HEK293 (cell line): ENCODE measurements around the gene MEAK7.

Experiments used
- CTCF ChIA-PET: fragments of 350-600 bp; formaldehyde crosslinking; extraction: SDS; loops from one replicate; lab custom pipeline; 2021; ENCODE audit warnings: antibody characterized with exemption; lab: Yijun Ruan, JAX
- POLR2A ChIA-PET: fragments of 300-600 bp; formaldehyde crosslinking; extraction: SDS; loops from one replicate; lab custom pipeline; 2020; ENCODE audit warnings: antibody characterized with exemption, inconsistent platforms; lab: Yijun Ruan, JAX
- H3K27ac ChIP-seq: fragments of 200-500 bp; sonication (Bioruptor generic); 2 replicates; pipeline ENCODE4 v1.5.1; 2014; ENCODE audit warnings: low read depth, low read length, control low read depth, inconsistent platforms; ENCODE audit errors: extremely low read depth
- H3K36me3 ChIP-seq, 2 experiments: fragments of 200-500 bp in 1 of 2; sonication (Bioruptor generic) in 1 of 2; 1 replicate in 1 of 2; 2 replicates in 1 of 2; pipeline ENCODE4 v1.5.1; 2014 to 2017; ENCODE audit warnings: inconsistent platforms in 2 of 2, low read length in 2 of 2; ENCODE audit not compliant: control insufficient read depth in 2 of 2, insufficient read depth in 1 of 2
- H3K4me1 ChIP-seq: fragments of 200-500 bp; sonication (Bioruptor generic); 2 replicates; pipeline ENCODE4 v1.5.1; 2014; ENCODE audit warnings: mild to moderate bottlenecking, low read length, inconsistent platforms; ENCODE audit not compliant: control insufficient read depth, insufficient read depth
- H3K4me3 ChIP-seq: 2 replicates; pipeline ENCODE4 v1.5.1; 2011; ENCODE audit warnings: low read depth, mild to moderate bottlenecking, control low read depth, low read length, moderate library complexity
- H3K9me3 ChIP-seq: fragments of 200-500 bp; sonication (Bioruptor generic); 2 replicates; pipeline ENCODE4 v1.5.1; 2014; ENCODE audit warnings: low read depth, low read length, inconsistent platforms; ENCODE audit not compliant: control insufficient read depth, insufficient read depth
- GLIS2 ChIP-seq: fragments of 450-650 bp; formaldehyde crosslinking; IDR thresholded peaks from 2 replicates; pipeline ENCODE4 v1.5.1; 2016; ENCODE audit warnings: missing biosample characterization, missing genetic modification characterization
- MEIS1 ChIP-seq: sonication (generic); formaldehyde crosslinking; IDR thresholded peaks from 2 replicates; pipeline ENCODE4 v1.8.1; 2022; ENCODE audit warnings: missing genetic modification reagents, mild to moderate bottlenecking, borderline replicate concordance
- MYNN ChIP-seq: fragments of 450-650 bp; formaldehyde crosslinking; IDR thresholded peaks from 2 replicates; pipeline ENCODE4 v1.5.1; 2016; ENCODE audit warnings: missing biosample characterization, missing genetic modification characterization, borderline replicate concordance
- MZF1 ChIP-seq: fragments of 450-650 bp; formaldehyde crosslinking; IDR thresholded peaks from 2 replicates; pipeline ENCODE4 v1.5.1; 2017; ENCODE audit warnings: missing biosample characterization, missing genetic modification characterization, borderline replicate concordance
- SETDB1 ChIP-seq: IDR thresholded peaks from one replicate; pipeline ENCODE4 v1.6.1; 2017; ENCODE audit warnings: mild to moderate bottlenecking, low read length, moderate library complexity, mixed read lengths; ENCODE audit not compliant: insufficient read length
- SP2 ChIP-seq: fragments of 450-650 bp; formaldehyde crosslinking; IDR thresholded peaks from 2 replicates; pipeline ENCODE4 v1.5.1; 2016; ENCODE audit warnings: missing biosample characterization, missing genetic modification characterization
- ZFP69B ChIP-seq: fragments of 450-650 bp; formaldehyde crosslinking; IDR thresholded peaks from 2 replicates; pipeline ENCODE4 v1.5.1; 2016; ENCODE audit warnings: missing biosample characterization, missing genetic modification characterization
- ZNF132 ChIP-seq: fragments of 450-650 bp; formaldehyde crosslinking; IDR thresholded peaks from 2 replicates; pipeline ENCODE4 v1.5.1; 2017; ENCODE audit warnings: missing biosample characterization, missing genetic modification characterization, borderline replicate concordance
- ZNF157 ChIP-seq: fragments of 450-650 bp; formaldehyde crosslinking; IDR thresholded peaks from 2 replicates; pipeline ENCODE4 v1.5.1; 2016; ENCODE audit warnings: missing biosample characterization, missing genetic modification characterization
- ZNF239 ChIP-seq: fragments of 450-650 bp; formaldehyde crosslinking; IDR thresholded peaks from 2 replicates; pipeline ENCODE4 v1.5.1; 2016; ENCODE audit warnings: missing biosample characterization, missing genetic modification characterization
- ZNF248 ChIP-seq: fragments of 450-650 bp; formaldehyde crosslinking; IDR thresholded peaks from 2 replicates; pipeline ENCODE4 v1.5.1; 2017; ENCODE audit warnings: missing biosample characterization, missing genetic modification characterization
- ZNF366 ChIP-seq: fragments of 450-650 bp; formaldehyde crosslinking; conservative IDR thresholded peaks from 2 replicates; pipeline ENCODE4 v1.5.1; 2016; ENCODE audit warnings: missing biosample characterization, missing genetic modification characterization
- ZNF529 ChIP-seq: fragments of 450-650 bp; formaldehyde crosslinking; IDR thresholded peaks from 2 replicates; pipeline ENCODE4 v1.5.1; 2017; ENCODE audit warnings: missing genetic modification characterization, missing biosample characterization; ENCODE audit not compliant: insufficient replicate concordance
- ZNF530 ChIP-seq: fragments of 450-650 bp; formaldehyde crosslinking; IDR thresholded peaks from 2 replicates; pipeline ENCODE4 v1.5.1; 2016; ENCODE audit warnings: low read depth, missing biosample characterization, missing genetic modification characterization
- ZNF555 ChIP-seq: fragments of 450-650 bp; formaldehyde crosslinking; conservative IDR thresholded peaks from 2 replicates; pipeline ENCODE4 v1.5.1; 2017; ENCODE audit warnings: missing biosample characterization, mild to moderate bottlenecking, missing genetic modification characterization, inconsistent platforms
- ZNF660 ChIP-seq: fragments of 450-650 bp; IDR thresholded peaks from 2 replicates; pipeline ENCODE4 v1.5.1; 2018; ENCODE audit warnings: missing biosample characterization, mild to moderate bottlenecking, missing genetic modification characterization
- ZNF768 ChIP-seq: fragments of 450-650 bp; formaldehyde crosslinking; IDR thresholded peaks from 2 replicates; pipeline ENCODE4 v1.5.1; 2018; ENCODE audit warnings: missing biosample characterization, mild to moderate bottlenecking, missing genetic modification characterization
- TF ChIP-seq, protein P1 (sequence below): fragments of 450-650 bp; formaldehyde crosslinking; IDR thresholded peaks from 2 replicates; pipeline ENCODE4 v1.5.1; 2016; ENCODE audit warnings: missing biosample characterization, missing genetic modification characterization
- TF ChIP-seq, protein P2 (sequence below): fragments of 450-650 bp; formaldehyde crosslinking; IDR thresholded peaks from 2 replicates; pipeline ENCODE4 v1.5.1; 2016; ENCODE audit warnings: missing biosample characterization, missing genetic modification characterization, borderline replicate concordance
- TF ChIP-seq, protein P3 (sequence below): fragments of 450-650 bp; formaldehyde crosslinking; IDR thresholded peaks from 2 replicates; pipeline ENCODE4 v1.5.1; 2016; ENCODE audit warnings: missing biosample characterization, missing genetic modification characterization, borderline replicate concordance

The MEAK7 gene

DNA sequence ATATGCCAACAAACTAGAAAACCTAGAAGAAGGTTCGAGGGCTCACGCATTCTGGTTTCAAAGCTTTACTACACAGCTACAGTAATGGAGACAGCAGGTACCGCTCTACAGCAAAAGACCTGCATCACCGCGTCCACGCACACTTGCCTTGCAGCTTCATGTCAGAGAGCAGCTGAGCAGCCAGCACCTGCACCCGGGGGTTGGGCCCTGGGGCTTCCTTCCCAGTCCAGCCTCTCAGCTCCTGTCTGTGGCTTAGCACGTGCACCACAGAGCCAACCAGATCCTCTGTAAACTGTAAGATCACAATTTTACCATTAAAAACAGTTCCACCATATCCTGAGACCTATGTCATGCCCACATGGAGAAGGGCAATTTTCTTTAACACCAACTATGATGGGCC, 15.3 kb downstream of the MEAK7 start:
- H3K9me3 ChIP-seq = no peaks in the 10 kb centered on the region
- no peak for TF ChIP-seq ZNF132 (tag by site-specific recombination)
- TF ChIP-seq ZNF157 (tag by site-specific recombination) = no peak
- TF ChIP-seq, protein P1, sequence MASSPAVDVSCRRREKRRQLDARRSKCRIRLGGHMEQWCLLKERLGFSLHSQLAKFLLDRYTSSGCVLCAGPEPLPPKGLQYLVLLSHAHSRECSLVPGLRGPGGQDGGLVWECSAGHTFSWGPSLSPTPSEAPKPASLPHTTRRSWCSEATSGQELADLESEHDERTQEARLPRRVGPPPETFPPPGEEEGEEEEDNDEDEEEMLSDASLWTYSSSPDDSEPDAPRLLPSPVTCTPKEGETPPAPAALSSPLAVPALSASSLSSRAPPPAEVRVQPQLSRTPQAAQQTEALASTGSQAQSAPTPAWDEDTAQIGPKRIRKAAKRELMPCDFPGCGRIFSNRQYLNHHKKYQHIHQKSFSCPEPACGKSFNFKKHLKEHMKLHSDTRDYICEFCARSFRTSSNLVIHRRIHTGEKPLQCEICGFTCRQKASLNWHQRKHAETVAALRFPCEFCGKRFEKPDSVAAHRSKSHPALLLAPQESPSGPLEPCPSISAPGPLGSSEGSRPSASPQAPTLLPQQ (tag by site-specific recombination) = no peak
- TF ChIP-seq ZNF529 = no peak
- TF ChIP-seq ZNF239 (tag by site-specific recombination) = no peak
- no peaks in the 10 kb centered on the region for H3K4me1 ChIP-seq
- H3K27ac ChIP-seq = no peak overlapping the region
- peaks cover 0 to 62% of the 10 kb centered on the region in 2 experiments; a peak in 1 of 3 replicates for H3K36me3 ChIP-seq
- H3K4me3 ChIP-seq = no peak overlapping the region
- ChIA-PET POLR2A (no interaction called here), CTCF (interaction anchor here (0.7 to 1.1 kb wide), 3 partner anchors 22 to 302 kb away, joined by 3 read pairs; partner anchors contain the start of gene TAF1C)

DNA sequence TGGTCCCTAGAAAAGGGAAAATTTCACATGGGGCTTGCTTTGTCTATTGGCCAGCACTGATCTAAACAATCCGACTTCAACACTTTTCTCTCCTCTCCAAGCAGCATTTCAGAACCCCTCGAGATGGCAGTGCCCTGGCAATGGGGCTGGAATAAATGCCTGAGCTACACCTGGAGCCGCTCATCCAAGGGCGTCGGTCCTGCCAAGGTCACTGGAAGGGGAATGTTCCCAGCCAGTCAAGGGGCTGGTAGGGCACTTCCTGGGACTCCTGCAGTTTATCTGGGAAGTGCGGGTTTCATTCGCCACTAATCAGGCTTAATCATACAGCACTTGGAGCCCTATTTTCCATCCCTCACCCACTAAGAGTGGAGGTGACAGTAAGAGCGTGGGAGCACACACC, 17.1 kb downstream of the MEAK7 start:
- CTCF ChIA-PET = interaction anchor here (1.3 to 1.6 kb wide), 3 partner anchors 17 to 303 kb away, joined by 4 read pairs; partner anchors contain the start of gene MEAK7
- TF ChIP-seq SETDB1 (no peak), ZNF768 (tag by site-specific recombination) (no peak), MEIS1 (CRISPR knock-in tag) (no peak), ZNF248 (no peak), ZNF366 (tag by site-specific recombination) (no peak), SP2 (tag by site-specific recombination) (no peak), GLIS2 (tag by site-specific recombination) (no peak), MYNN (no peak), ZNF530 (tag by site-specific recombination) (no peak), MZF1 (tag by site-specific recombination) (no peak), ZNF660 (tag by site-specific recombination) (no peak)
- TF ChIP-seq, protein P1 (tag by site-specific recombination) = no peak
- TF ChIP-seq, protein P2, sequence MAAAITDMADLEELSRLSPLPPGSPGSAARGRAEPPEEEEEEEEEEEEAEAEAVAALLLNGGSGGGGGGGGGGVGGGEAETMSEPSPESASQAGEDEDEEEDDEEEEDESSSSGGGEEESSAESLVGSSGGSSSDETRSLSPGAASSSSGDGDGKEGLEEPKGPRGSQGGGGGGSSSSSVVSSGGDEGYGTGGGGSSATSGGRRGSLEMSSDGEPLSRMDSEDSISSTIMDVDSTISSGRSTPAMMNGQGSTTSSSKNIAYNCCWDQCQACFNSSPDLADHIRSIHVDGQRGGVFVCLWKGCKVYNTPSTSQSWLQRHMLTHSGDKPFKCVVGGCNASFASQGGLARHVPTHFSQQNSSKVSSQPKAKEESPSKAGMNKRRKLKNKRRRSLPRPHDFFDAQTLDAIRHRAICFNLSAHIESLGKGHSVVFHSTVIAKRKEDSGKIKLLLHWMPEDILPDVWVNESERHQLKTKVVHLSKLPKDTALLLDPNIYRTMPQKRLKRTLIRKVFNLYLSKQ = no peak
- peaks cover 0 to 64% of the 10 kb centered on the region in 2 experiments; a peak in 1 of 3 replicates for H3K36me3 ChIP-seq

DNA sequence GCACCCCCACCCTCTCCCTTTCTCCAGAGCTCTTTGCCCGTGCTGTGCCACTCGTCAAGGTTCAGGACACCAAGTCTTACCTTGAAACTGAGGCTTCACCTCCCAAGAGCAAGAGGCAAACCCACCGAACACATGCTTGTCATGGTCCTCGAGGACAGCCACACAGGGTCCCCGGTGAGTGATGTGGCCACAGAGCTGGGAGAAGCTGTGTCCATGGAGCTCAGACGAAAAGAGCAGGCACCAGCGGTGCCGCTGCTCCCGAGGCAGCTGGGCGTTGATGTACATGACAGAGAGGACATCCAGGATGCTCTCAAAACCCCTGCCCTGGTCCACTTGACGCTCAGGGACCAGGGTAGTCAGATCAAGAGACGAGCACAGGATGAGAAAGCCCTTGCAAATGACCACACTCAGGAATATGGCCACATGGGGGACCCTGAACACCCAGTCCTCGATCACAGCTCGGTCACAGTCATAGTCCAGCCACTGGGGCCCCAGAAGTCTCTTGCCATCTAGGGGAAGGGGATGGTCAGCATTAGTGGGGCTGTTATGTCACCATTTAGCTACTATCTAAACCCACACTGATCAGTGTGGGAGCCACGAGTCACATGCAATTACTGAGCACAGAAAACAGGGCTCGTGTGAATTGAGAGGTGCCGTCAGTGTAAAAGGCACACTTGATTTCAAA, 17.8 kb downstream of the MEAK7 start:
- no peaks in the 10 kb centered on the region for H3K9me3 ChIP-seq
- no peak overlapping the region for H3K4me3 ChIP-seq
- H3K36me3 ChIP-seq = peaks cover 0 to 68% of the 10 kb centered on the region in 2 experiments; a peak in 1 of 3 replicates
- H3K4me1 ChIP-seq = no peaks in the 10 kb centered on the region
- H3K27ac ChIP-seq = no peak overlapping the region
- ChIA-PET CTCF (interaction anchor here (0.6 to 1.6 kb wide), 5 partner anchors 17 to 1027 kb away, joined by 3 to 4 read pairs (median 4); partner anchors contain the start of gene MEAK7), POLR2A (no interaction called here)
- TF ChIP-seq, protein P3, sequence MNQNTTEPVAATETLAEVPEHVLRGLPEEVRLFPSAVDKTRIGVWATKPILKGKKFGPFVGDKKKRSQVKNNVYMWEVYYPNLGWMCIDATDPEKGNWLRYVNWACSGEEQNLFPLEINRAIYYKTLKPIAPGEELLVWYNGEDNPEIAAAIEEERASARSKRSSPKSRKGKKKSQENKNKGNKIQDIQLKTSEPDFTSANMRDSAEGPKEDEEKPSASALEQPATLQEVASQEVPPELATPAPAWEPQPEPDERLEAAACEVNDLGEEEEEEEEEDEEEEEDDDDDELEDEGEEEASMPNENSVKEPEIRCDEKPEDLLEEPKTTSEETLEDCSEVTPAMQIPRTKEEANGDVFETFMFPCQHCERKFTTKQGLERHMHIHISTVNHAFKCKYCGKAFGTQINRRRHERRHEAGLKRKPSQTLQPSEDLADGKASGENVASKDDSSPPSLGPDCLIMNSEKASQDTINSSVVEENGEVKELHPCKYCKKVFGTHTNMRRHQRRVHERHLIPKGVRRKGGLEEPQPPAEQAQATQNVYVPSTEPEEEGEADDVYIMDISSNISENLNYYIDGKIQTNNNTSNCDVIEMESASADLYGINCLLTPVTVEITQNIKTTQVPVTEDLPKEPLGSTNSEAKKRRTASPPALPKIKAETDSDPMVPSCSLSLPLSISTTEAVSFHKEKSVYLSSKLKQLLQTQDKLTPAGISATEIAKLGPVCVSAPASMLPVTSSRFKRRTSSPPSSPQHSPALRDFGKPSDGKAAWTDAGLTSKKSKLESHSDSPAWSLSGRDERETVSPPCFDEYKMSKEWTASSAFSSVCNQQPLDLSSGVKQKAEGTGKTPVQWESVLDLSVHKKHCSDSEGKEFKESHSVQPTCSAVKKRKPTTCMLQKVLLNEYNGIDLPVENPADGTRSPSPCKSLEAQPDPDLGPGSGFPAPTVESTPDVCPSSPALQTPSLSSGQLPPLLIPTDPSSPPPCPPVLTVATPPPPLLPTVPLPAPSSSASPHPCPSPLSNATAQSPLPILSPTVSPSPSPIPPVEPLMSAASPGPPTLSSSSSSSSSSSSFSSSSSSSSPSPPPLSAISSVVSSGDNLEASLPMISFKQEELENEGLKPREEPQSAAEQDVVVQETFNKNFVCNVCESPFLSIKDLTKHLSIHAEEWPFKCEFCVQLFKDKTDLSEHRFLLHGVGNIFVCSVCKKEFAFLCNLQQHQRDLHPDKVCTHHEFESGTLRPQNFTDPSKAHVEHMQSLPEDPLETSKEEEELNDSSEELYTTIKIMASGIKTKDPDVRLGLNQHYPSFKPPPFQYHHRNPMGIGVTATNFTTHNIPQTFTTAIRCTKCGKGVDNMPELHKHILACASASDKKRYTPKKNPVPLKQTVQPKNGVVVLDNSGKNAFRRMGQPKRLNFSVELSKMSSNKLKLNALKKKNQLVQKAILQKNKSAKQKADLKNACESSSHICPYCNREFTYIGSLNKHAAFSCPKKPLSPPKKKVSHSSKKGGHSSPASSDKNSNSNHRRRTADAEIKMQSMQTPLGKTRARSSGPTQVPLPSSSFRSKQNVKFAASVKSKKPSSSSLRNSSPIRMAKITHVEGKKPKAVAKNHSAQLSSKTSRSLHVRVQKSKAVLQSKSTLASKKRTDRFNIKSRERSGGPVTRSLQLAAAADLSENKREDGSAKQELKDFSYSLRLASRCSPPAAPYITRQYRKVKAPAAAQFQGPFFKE (tag by site-specific recombination) = no peak
- TF ChIP-seq ZFP69B (tag by site-specific recombination) (no peak), ZNF555 (tag by site-specific recombination) (no peak)

More for the DNA sequence above, 17.1 kb downstream of the MEAK7 start:
- Histone ChIP-seq H3K9me3 (no peaks in the 10 kb centered on the region), H3K27ac (no peak overlapping the region), H3K4me3 (no peak overlapping the region), H3K4me1 (no peaks in the 10 kb centered on the region)
- POLR2A ChIA-PET = no interaction called here
